CD14-positive monocyte (primary cell): ENCODE data around the gene KLC1. TPM values are rescaled to one million over a fixed set of nuclear protein-coding genes. Genes with fewer than 3 reads are reported as not detected.
A peak's percentile ranks its signal among the peaks of the same experiment; 100 is the strongest.
"Not testable (repeated sequence)": the region's sequence is repeated elsewhere in the genome, so short reads cannot be mapped to it uniquely, and the experiment has no call there.

Experiments
- DNase-seq, 3 donors: peaks; one replicate each; pipeline ENCODE4 v3.0.0-alpha.2; 2011 to 2022
- H2AFZ ChIP-seq: 2 replicates; pipeline ENCODE4 v1.6.0; 2012; ENCODE audit warnings: mild to moderate bottlenecking, low read depth, low read length, inconsistent platforms; ENCODE audit not compliant: insufficient read depth, poor library complexity, severe bottlenecking
- H3K27ac ChIP-seq, 2 donors: 1 replicate in 1 of 2; 2 replicates in 1 of 2; pipeline ENCODE4 v1.5.1; 2012 to 2013; ENCODE audit warnings: low read length in 2 of 2, control low read depth in 1 of 2, inconsistent platforms in 1 of 2, low read depth in 1 of 2, mild to moderate bottlenecking in 1 of 2
- H3K27me3 ChIP-seq, 2 donors: one replicate each; pipeline versions ENCODE4 v1.6.0 to v1.6.1; 2011 to 2013; ENCODE audit warnings: low read length in 2 of 2; ENCODE audit not compliant: control insufficient read depth in 2 of 2, insufficient read depth in 2 of 2
- H3K36me3 ChIP-seq, 2 donors: replicated peaks in 1 of 2; 1 replicate in 1 of 2; 2 replicates in 1 of 2; pipeline versions ENCODE4 v1.5.1 to v1.6.1; 2012 to 2013; ENCODE audit warnings: low read length in 2 of 2, control low read depth in 1 of 2, inconsistent platforms in 1 of 2, mild to moderate bottlenecking in 1 of 2; ENCODE audit not compliant: insufficient read depth in 2 of 2, control insufficient read depth in 1 of 2
- H3K4me1 ChIP-seq, 2 donors: 1 replicate in 1 of 2; 2 replicates in 1 of 2; pipeline versions ENCODE4 v1.5.1 to v1.6.1; 2012 to 2013; ENCODE audit warnings: low read length in 2 of 2, control low read depth in 1 of 2, inconsistent platforms in 1 of 2, mild to moderate bottlenecking in 1 of 2, moderate library complexity in 1 of 2; ENCODE audit not compliant: insufficient read depth in 2 of 2, control insufficient read depth in 1 of 2
- H3K4me2 ChIP-seq: replicated peaks from 2 replicates; pipeline ENCODE3; 2012; ENCODE audit warnings: low read length, moderate library complexity, mild to moderate bottlenecking; ENCODE audit not compliant: poor library complexity, severe bottlenecking; ENCODE audit errors: extremely low read depth
- H3K4me3 ChIP-seq, 3 experiments: fragments of 200-600 bp in 1 of 3; sonication (generic) in 1 of 3; replicated peaks in 1 of 3; 1 replicate in 2 of 3; 2 replicates in 1 of 3; pipeline ENCODE4 v1.5.1; 2011 to 2013; ENCODE audit warnings: low read length in 3 of 3, mild to moderate bottlenecking in 3 of 3, control low read depth in 2 of 3, low read depth in 2 of 3, inconsistent platforms in 1 of 3, moderate library complexity in 1 of 3
- H3K79me2 ChIP-seq: 2 replicates; pipeline ENCODE4 v1.6.0; 2012; ENCODE audit warnings: mild to moderate bottlenecking, control low read depth, inconsistent platforms, low read length, moderate library complexity; ENCODE audit not compliant: insufficient read depth
- H3K9ac ChIP-seq: 2 replicates; pipeline ENCODE4 v1.6.0; 2017; ENCODE audit warnings: low read length, mild to moderate bottlenecking; ENCODE audit not compliant: insufficient read depth, poor library complexity, severe bottlenecking
- H3K9me3 ChIP-seq, 2 donors: replicated peaks in 1 of 2; 1 replicate in 1 of 2; 2 replicates in 1 of 2; pipeline versions ENCODE4 v1.5.1 to v1.6.1; 2012 to 2013; ENCODE audit warnings: low read length in 2 of 2, control low read depth in 1 of 2; ENCODE audit not compliant: control insufficient read depth in 1 of 2, insufficient read depth in 1 of 2
- H4K20me1 ChIP-seq: 2 replicates; pipeline ENCODE4 v1.6.0; 2012; ENCODE audit warnings: mild to moderate bottlenecking, low read length, control low read depth, moderate library complexity; ENCODE audit not compliant: insufficient read depth
- H3K27ac Mint-ChIP-seq, 7 donors: one replicate each; pipeline ENCODE4 v1.8.0; 2020; ENCODE audit warnings: mild to moderate bottlenecking in 7 of 7, mixed read lengths in 7 of 7, moderate library complexity in 6 of 7, inconsistent platforms in 2 of 7
- H3K27me3 Mint-ChIP-seq, 3 donors: one replicate each; pipeline ENCODE4 v1.8.0; 2021 to 2022; ENCODE audit warnings: low read depth in 3 of 3, mild to moderate bottlenecking in 3 of 3, mixed read lengths in 3 of 3, moderate library complexity in 3 of 3, inconsistent platforms in 1 of 3
- H3K36me3 Mint-ChIP-seq, 2 donors: one replicate each; pipeline ENCODE4 v1.8.0; 2020; ENCODE audit warnings: mixed read lengths in 2 of 2, inconsistent platforms in 1 of 2, mild to moderate bottlenecking in 1 of 2
- H3K4me1 Mint-ChIP-seq: one replicate; pipeline ENCODE4 v1.8.0; 2020; ENCODE audit warnings: mild to moderate bottlenecking, mixed read lengths
- H3K4me3 Mint-ChIP-seq, 2 donors: one replicate each; pipeline ENCODE4 v1.8.0; 2020; ENCODE audit warnings: mild to moderate bottlenecking in 2 of 2, mixed read lengths in 2 of 2, moderate library complexity in 1 of 2
- H3K9me3 Mint-ChIP-seq, 7 donors: one replicate each; pipeline ENCODE4 v1.8.0; 2020 to 2022; ENCODE audit warnings: mixed read lengths in 7 of 7, mild to moderate bottlenecking in 6 of 7, moderate library complexity in 6 of 7, inconsistent platforms in 2 of 7
- CTCF ChIP-seq: fragments of 200-600 bp; IDR thresholded peaks from one replicate; pipeline ENCODE4 v1.8.0; 2022; ENCODE audit warnings: antibody characterized with exemption, mild to moderate bottlenecking
- WGBS: methylation state at CpG from one replicate; pipeline ENCODE4 v1.1.5; 2013; ENCODE audit warnings: missing lambda C conversion rate; ENCODE audit not compliant: insufficient coverage; 5-methylcytosine and 5-hydroxymethylcytosine counted together
- intact Hi-C, 2 donors: fragments of 100-400 bp; cut with micrococcal nuclease; formaldehyde crosslinking; loops; one replicate each; pipeline versions ENCODE4 v1.15.0 to v1.15.1; 2023
- polyA plus RNA-seq, 3 donors: library from polyadenylated mRNA; depleted of rRNA in 1 of 3; unstranded in 2 of 3; stranded (reverse) in 1 of 3; fragments of 300-500 nt in 2 of 3; fragments of >200 nt in 1 of 3; fragmentation: Illumina TruSeq in 2 of 3; gene quantifications; 1 replicate in 2 of 3; 2 replicates in 1 of 3; pipeline ENCODE4 v1.2.3, GENCODE V29; 2012 to 2021

The KLC1 gene
- polyA plus RNA-seq, 3 donors: 41.5 to 108 (median 46.6) TPM

GRCh38 chr14:103652806-103653205 is 23.8 kb downstream of the KLC1 start:
- no peak overlapping the region for H3K4me3 Mint-ChIP-seq
- H3K4me3 ChIP-seq: no peak overlapping the region
- H3K9ac ChIP-seq: no peak overlapping the region
- H3K27ac ChIP-seq: no peak overlapping the region
- DNase-seq: no peak
- H3K79me2 ChIP-seq: peaks cover 79% of the 10 kb centered on the region
- H3K27me3 ChIP-seq: no peaks in the 10 kb centered on the region
- H4K20me1 ChIP-seq: peaks cover 100% of the 10 kb centered on the region
- H3K4me2 ChIP-seq: no peak overlapping the region
- peaks cover 42% of the 10 kb centered on the region in 2 donors for H3K36me3 Mint-ChIP-seq
- no peaks in the 10 kb centered on the region for H3K27me3 Mint-ChIP-seq
- WGBS: 100% methylated on average over 2 of the region's 3 CpGs
- H2AFZ ChIP-seq: no peak overlapping the region
- intact Hi-C loops: no loop called here
- H3K9me3 ChIP-seq: no peaks in the 10 kb centered on the region
- peaks cover 25 to 57% of the 10 kb centered on the region in 2 donors for H3K36me3 ChIP-seq
- H3K27ac Mint-ChIP-seq: no peak overlapping the region
- peaks cover 24 to 25% of the 10 kb centered on the region in 2 donors for H3K4me1 ChIP-seq
- peaks cover 27% of the 10 kb centered on the region for H3K4me1 Mint-ChIP-seq
- TF ChIP-seq CTCF: no peak
- no peaks in the 10 kb centered on the region for H3K9me3 Mint-ChIP-seq

- H3K9me3 ChIP-seq, H3K9ac ChIP-seq, H3K4me3 ChIP-seq, intact Hi-C loops, H3K27me3 ChIP-seq, H3K9me3 Mint-ChIP-seq, H3K27ac ChIP-seq, DNase-seq, H2AFZ ChIP-seq, H3K27me3 Mint-ChIP-seq, H3K4me2 ChIP-seq, H3K4me3 Mint-ChIP-seq: not testable (repeated sequence)
- Histone ChIP-seq H3K4me1 (peaks cover 25 to 27% of the 10 kb centered on the region in 2 donors), H3K36me3 (peaks cover 29 to 62% of the 10 kb centered on the region in 2 donors), H3K79me2 (peaks cover 75% of the 10 kb centered on the region), H4K20me1 (peaks cover 100% of the 10 kb centered on the region)
- Mint-ChIP-seq H3K36me3 (peaks cover 44% of the 10 kb centered on the region in 2 donors), H3K27ac (peak overlapping the region in 2 of 7 donors; percentile 25 to 77), H3K4me1 (peaks cover 30% of the 10 kb centered on the region)
- 96% methylated on average over 6 of the region's 10 CpGs for WGBS
Observed at GRCh38 chr14:103653336-103653735, 24.3 kb downstream of the KLC1 start.
